ENCODE data around the gene TBCCD1.

Gene TBCCD1

GRCh38 chr3:186526256-186526606, 40.9 kb downstream of the TBCCD1 start:
- Mint-ChIP-seq H3K4me1 (peaks cover 67% of the 10 kb centered on the region), H3K9me3 (peaks cover 1% of the 10 kb centered on the region), H3K27ac (peak overlapping the region; percentile 94), H3K4me3 (peak overlapping the region; percentile 24), H3K36me3 (no peaks in the 10 kb centered on the region), H3K27me3 (no peaks in the 10 kb centered on the region)
- DNase-seq (ENCODE audit: low spot score in 2 of 2) (peak; percentile 68 to 80), ATAC-seq (ENCODE audit: low read depth) (peak; percentile 91)

DNA sequence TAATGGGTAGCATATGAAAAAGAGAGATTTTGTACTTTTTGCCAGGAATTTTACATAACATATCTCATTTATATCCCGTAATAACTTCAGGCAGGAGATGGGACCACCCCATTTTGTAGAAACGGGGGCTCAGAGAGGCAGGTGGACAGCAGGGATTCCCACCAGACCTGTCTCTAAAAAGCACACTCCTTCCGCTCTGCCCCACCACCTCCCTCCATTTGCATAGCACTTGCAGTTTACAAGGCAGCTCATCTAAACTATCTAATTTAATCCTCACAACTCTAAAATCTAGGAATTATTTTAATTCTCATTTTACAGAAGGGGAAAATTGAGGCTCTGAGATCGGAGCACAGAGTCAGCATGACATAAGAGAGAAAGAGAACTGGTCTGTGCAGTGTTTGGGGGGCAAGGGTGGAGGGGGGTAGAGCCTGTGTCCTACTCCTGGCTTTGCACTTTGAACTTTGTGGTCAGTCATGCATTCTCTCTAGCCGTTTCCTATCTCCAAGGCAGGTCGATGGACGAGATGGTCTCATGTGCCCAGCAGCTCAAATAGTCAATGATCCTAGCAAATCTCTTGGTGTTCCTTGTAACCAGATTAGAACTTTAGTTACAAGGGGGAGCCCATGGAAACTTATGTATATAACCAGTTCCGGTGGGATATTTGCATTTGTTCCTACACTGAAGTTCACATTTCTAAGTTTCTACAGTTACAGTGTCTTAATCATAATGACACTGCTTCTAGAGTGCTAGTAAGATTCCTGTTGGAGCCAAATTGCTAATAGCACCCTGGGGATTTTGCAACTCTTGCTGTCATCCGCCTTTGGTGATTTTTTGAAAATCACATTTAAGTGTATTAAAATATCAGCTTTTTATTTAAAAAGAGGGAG, 41.5 kb downstream of the TBCCD1 start:
- H3K4me1 Mint-ChIP-seq: peaks cover 69% of the 10 kb centered on the region
- peak overlapping the region; percentile 94 for H3K27ac Mint-ChIP-seq
- peak overlapping the region; percentile 33 for H3K4me3 Mint-ChIP-seq
- DNase-seq (ENCODE audit: low spot score in 2 of 2): no peak
- ATAC-seq (ENCODE audit: low read depth): no peak
- H3K9me3 Mint-ChIP-seq: peaks cover 1% of the 10 kb centered on the region
- H3K27me3 Mint-ChIP-seq: no peaks in the 10 kb centered on the region
- H3K36me3 Mint-ChIP-seq: no peaks in the 10 kb centered on the region

DNA sequence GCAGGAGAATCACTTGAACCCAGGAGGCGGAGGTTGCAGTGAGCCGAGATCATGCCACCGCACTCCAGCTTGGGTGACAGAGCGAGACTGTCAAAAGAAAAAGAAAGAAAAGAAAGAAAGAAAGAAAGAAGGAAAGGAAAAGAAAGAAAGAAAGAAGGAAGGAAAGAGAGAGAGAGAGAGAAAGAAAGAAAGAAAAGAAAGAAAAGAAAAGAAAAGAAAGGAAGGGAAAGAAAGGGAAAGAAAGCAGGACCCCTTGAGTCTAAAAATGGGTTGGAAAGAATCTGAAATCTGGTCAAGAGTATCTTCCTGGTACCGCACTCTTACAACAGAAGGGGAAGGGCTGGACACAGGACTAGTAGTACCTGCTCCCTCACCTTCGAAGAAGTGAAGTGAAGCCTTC, 42.5 kb downstream of the TBCCD1 start:
- Mint-ChIP-seq H3K36me3 (no peaks in the 10 kb centered on the region), H3K27ac (peak overlapping the region; percentile 94), H3K9me3 (peaks cover 1% of the 10 kb centered on the region), H3K4me1 (peaks cover 69% of the 10 kb centered on the region), H3K27me3 (no peaks in the 10 kb centered on the region), H3K4me3 (no peak overlapping the region)
- ATAC-seq (ENCODE audit: low read depth) (no peak), DNase-seq (ENCODE audit: low spot score in 2 of 2) (no peak)

DNA sequence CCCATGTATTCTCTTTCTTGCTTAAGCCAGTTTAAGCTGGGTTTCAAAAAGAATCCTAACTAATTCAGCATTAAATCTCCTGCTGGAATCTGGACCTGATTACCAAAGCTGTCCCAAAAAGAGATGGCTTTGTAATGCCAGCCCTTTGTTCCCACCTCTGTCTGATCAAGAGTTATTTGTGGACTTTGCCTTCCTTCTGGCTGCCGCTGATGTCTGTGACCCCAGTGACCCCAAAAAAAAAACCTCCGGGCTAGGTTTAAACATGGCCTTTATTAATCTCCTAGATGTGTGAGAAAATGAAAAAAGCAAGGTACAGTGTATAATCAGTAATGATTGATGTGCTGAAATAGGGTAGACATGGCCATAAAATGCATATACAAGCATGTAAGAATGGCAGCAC, 43.7 kb downstream of the TBCCD1 start:
- Mint-ChIP-seq H3K27me3 (no peaks in the 10 kb centered on the region), H3K4me1 (peaks cover 65% of the 10 kb centered on the region), H3K27ac (peak overlapping the region; percentile 66), H3K9me3 (peaks cover 1% of the 10 kb centered on the region), H3K36me3 (no peaks in the 10 kb centered on the region), H3K4me3 (no peak overlapping the region)
- ATAC-seq (ENCODE audit: low read depth): no peak
- no peak for DNase-seq (ENCODE audit: low spot score in 2 of 2)

DNA sequence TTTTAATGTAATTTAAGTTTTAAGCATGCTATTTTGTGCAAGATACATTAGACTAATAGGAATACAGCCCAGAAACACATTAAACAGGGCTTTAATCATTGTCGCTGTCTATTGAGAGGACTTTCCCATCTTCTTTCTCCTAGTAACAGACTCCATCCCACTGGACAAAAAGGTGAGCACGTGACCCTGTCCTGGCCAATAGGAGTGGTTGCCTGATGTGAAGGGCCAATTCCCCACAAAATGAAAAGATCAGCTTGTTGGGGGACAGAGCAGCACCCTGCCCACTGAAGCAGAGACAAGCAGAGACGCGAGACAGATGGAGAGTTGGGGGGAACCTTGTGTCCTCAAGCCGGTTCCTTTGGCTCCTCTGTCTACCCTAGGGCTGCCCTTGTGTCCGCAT, 44.1 kb downstream of the TBCCD1 start:
- Mint-ChIP-seq H3K4me3 (no peak overlapping the region), H3K9me3 (no peaks in the 10 kb centered on the region), H3K4me1 (peaks cover 62% of the 10 kb centered on the region), H3K36me3 (no peaks in the 10 kb centered on the region), H3K27me3 (no peaks in the 10 kb centered on the region), H3K27ac (peak overlapping the region; percentile 79)
- DNase-seq (ENCODE audit: low spot score in 2 of 2) (no peak), ATAC-seq (ENCODE audit: low read depth) (no peak)

DNA sequence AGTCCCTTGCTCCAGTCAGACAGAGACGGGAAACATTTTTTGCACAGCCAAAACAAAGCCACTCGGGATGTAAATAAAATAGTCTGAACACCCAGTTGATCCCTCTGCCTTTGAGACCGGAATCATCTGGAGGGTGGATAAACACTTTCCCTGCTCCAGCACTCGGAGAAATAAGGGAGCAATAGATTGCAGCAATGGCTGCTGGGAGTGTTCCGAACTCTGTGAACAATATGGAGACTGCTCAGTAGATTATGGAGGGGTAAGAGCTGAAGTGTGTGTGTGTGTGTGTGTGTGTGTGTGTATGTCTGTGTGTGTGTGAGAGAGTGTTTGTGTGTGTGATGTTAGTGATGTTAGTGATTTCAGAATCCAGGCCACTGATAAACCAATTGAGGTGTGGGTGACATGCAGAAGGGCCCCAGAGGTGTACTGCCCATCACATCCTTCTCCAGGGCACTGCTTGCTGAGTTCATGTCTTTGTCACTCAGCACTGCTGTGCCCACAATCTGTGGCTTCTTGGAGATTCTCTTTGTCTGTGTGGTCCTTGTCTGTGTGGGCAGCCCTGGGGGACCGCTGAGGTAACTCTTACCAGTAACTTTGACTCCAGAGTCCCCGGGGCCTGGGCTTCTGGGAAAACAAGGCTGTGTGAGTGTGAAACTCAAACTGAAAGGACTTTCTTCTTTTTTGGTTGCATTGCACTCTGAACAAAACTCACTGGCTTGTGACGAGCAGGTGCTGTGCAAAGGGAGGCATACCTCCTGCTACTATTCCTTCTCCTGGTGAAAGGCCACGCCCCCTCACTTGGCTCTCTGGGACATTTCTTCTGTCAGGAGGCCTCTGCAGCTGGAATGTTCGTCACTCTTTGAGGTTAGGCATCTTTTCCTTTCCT, 45.9 kb downstream of the TBCCD1 start:
- peak overlapping the region; percentile 86 for H3K27ac Mint-ChIP-seq
- no peaks in the 10 kb centered on the region for H3K36me3 Mint-ChIP-seq
- DNase-seq (ENCODE audit: low spot score in 2 of 2) (no peak), ATAC-seq (ENCODE audit: low read depth) (peak; percentile 34)
- peaks cover 53% of the 10 kb centered on the region for H3K4me1 Mint-ChIP-seq
- no peaks in the 10 kb centered on the region for H3K9me3 Mint-ChIP-seq
- H3K4me3 Mint-ChIP-seq: peak overlapping the region; percentile 1
- H3K27me3 Mint-ChIP-seq: no peaks in the 10 kb centered on the region

GRCh38 chr3:186520431-186520830, 46.7 kb downstream of the TBCCD1 start:
- DNase-seq (ENCODE audit: low spot score in 2 of 2) (no peak), ATAC-seq (ENCODE audit: low read depth) (no peak)
- H3K27me3 Mint-ChIP-seq: no peaks in the 10 kb centered on the region
- H3K4me3 Mint-ChIP-seq: no peak overlapping the region
- H3K27ac Mint-ChIP-seq: peak overlapping the region; percentile 86
- H3K4me1 Mint-ChIP-seq: peaks cover 55% of the 10 kb centered on the region
- H3K36me3 Mint-ChIP-seq: no peaks in the 10 kb centered on the region
- no peaks in the 10 kb centered on the region for H3K9me3 Mint-ChIP-seq

- ATAC-seq (ENCODE audit: low read depth): peak; percentile 88
- no peaks in the 10 kb centered on the region for H3K36me3 Mint-ChIP-seq
- no peaks in the 10 kb centered on the region for H3K27me3 Mint-ChIP-seq
- H3K4me1 Mint-ChIP-seq: peaks cover 56% of the 10 kb centered on the region
- no peaks in the 10 kb centered on the region for H3K9me3 Mint-ChIP-seq
- peak overlapping the region; percentile 86 for H3K27ac Mint-ChIP-seq
- peak overlapping the region; percentile 39 for H3K4me3 Mint-ChIP-seq
- DNase-seq (ENCODE audit: low spot score in 2 of 2): peak in 1 of 2 donors; percentile 59
Observed at GRCh38 chr3:186519021-186519658, 48.0 kb downstream of the TBCCD1 start.

DNA sequence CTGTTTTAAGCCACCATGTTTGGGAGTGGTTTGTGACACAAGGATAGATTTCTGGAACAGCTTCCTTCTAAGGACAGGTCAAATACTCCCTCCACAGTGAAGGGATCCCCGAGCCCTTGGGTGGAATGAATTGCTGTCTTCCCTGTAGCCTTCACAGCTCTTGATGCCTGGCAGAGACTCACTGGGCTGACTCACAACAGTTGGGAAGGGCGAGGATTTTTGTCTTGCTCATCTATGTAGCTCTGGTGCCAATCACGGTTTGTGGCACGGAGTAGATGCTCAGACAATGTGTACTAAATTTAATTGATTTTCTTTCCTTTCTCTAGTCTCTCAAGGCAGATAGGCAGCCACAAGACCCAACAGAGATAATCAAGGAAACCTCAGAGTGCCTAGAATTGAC, 49.9 kb downstream of the TBCCD1 start:
- Mint-ChIP-seq H3K27me3 (no peaks in the 10 kb centered on the region), H3K4me3 (no peak overlapping the region), H3K9me3 (no peaks in the 10 kb centered on the region), H3K4me1 (peaks cover 51% of the 10 kb centered on the region), H3K27ac (no peak overlapping the region), H3K36me3 (no peaks in the 10 kb centered on the region)
- DNase-seq (ENCODE audit: low spot score in 2 of 2) (no peak), ATAC-seq (ENCODE audit: low read depth) (no peak)

- no peaks in the 10 kb centered on the region for H3K36me3 Mint-ChIP-seq
- H3K9me3 Mint-ChIP-seq: no peaks in the 10 kb centered on the region
- H3K27ac Mint-ChIP-seq: peak overlapping the region; percentile 6
- peaks cover 51% of the 10 kb centered on the region for H3K4me1 Mint-ChIP-seq
- H3K27me3 Mint-ChIP-seq: no peaks in the 10 kb centered on the region
- DNase-seq (ENCODE audit: low spot score in 2 of 2): no peak
- ATAC-seq (ENCODE audit: low read depth): no peak
- H3K4me3 Mint-ChIP-seq: no peak overlapping the region
Observed at GRCh38 chr3:186516646-186517045, 50.5 kb downstream of the TBCCD1 start.

- ATAC-seq (ENCODE audit: low read depth) (peak; percentile 44), DNase-seq (ENCODE audit: low spot score in 2 of 2) (no peak)
- H3K9me3 Mint-ChIP-seq: no peaks in the 10 kb centered on the region
- peak overlapping the region; percentile 36 for H3K4me3 Mint-ChIP-seq
- no peaks in the 10 kb centered on the region for H3K36me3 Mint-ChIP-seq
- no peaks in the 10 kb centered on the region for H3K27me3 Mint-ChIP-seq
- H3K27ac Mint-ChIP-seq: peak overlapping the region; percentile 79
- peaks cover 47% of the 10 kb centered on the region for H3K4me1 Mint-ChIP-seq
Observed at GRCh38 chr3:186515125-186515524, 52.0 kb downstream of the TBCCD1 start.

GRCh38 chr3:186514296-186515002, 52.7 kb downstream of the TBCCD1 start:
- DNase-seq (ENCODE audit: low spot score in 2 of 2): no peak
- peaks cover 53% of the 10 kb centered on the region for H3K4me1 Mint-ChIP-seq
- ATAC-seq (ENCODE audit: low read depth): no peak
- H3K4me3 Mint-ChIP-seq: peak overlapping the region; percentile 36
- no peaks in the 10 kb centered on the region for H3K27me3 Mint-ChIP-seq
- H3K27ac Mint-ChIP-seq: peak overlapping the region; percentile 79
- no peaks in the 10 kb centered on the region for H3K36me3 Mint-ChIP-seq
- H3K9me3 Mint-ChIP-seq: no peaks in the 10 kb centered on the region

GRCh38 chr3:186513386-186513785, 53.8 kb downstream of the TBCCD1 start:
- Mint-ChIP-seq H3K4me3 (no peak overlapping the region), H3K36me3 (no peaks in the 10 kb centered on the region), H3K27me3 (no peaks in the 10 kb centered on the region), H3K4me1 (peaks cover 48% of the 10 kb centered on the region), H3K27ac (no peak overlapping the region), H3K9me3 (no peaks in the 10 kb centered on the region)
- ATAC-seq (ENCODE audit: low read depth) (no peak), DNase-seq (ENCODE audit: low spot score in 2 of 2) (no peak)

Data from memory B cell (primary cell).